Panc1 (cell line): Measurements from ENCODE around the gene TTLL12.

Experiments used
- CTCF ChIP-seq: fragments of 450-650 bp; IDR thresholded peaks from 2 replicates; pipeline ENCODE4 v1.5.1; 2017; ENCODE audit warnings: mild to moderate bottlenecking
- REST ChIP-seq, 2 experiments: IDR thresholded peaks; 2 replicates each; pipeline ENCODE4 v1.6.1; 2011 to 2012; ENCODE audit warnings: low read depth in 2 of 2, control low read depth in 1 of 2, low read length in 1 of 2, mild to moderate bottlenecking in 1 of 2, moderate library complexity in 1 of 2; ENCODE audit not compliant: insufficient read depth in 1 of 2
- SIN3A ChIP-seq: IDR thresholded peaks from 2 replicates; pipeline ENCODE4 v1.6.1; 2012; ENCODE audit warnings: low read depth, mild to moderate bottlenecking, low read length, moderate library complexity, borderline replicate concordance; ENCODE audit not compliant: insufficient read depth

- TF ChIP-seq CTCF (no peak), SIN3A (no peak), REST (IDR thresholded peaks at IDR 0.05; ENCODE audit: insufficient read depth in 1 of 2, low read depth in 2 of 2, low read length in 1 of 2) (no peak)
Measured at GRCh38 chr22:43179146-43179910, 7.6 kb downstream of the TTLL12 start.
